NB4 (cell line): ENCODE data around the gene CDK13.

ENCODE experiments used
- DNase-seq: peaks from one replicate; pipeline ENCODE4 v3.0.0; 2010; ENCODE audit warnings: low read depth
- H3K4me3 ChIP-seq: one replicate; pipeline ENCODE4 v1.5.1; 2011; ENCODE audit warnings: mild to moderate bottlenecking, low read depth, low read length, moderate library complexity
- CTCF ChIP-seq: IDR thresholded peaks from one replicate; pipeline ENCODE4 v1.5.1; 2012; ENCODE audit warnings: low read depth, low read length
- MAX ChIP-seq: IDR thresholded peaks from 2 replicates; pipeline ENCODE4 v1.6.1; 2011; ENCODE audit warnings: low read depth, low read length
- MYC ChIP-seq: IDR thresholded peaks from 2 replicates; pipeline ENCODE4 v1.6.1; 2011; ENCODE audit warnings: low read depth, low read length
- POLR2A ChIP-seq: IDR thresholded peaks from 2 replicates; pipeline ENCODE4 v1.6.1; 2011; ENCODE audit warnings: mild to moderate bottlenecking; ENCODE audit not compliant: insufficient read length; ENCODE audit errors: extremely low read depth

The CDK13 gene

GRCh38 chr7:39923091-39923490, 27.0 kb upstream of the CDK13 start:
- TF ChIP-seq CTCF, result no peak
- no peak for TF ChIP-seq MYC
- TF ChIP-seq POLR2A, result no peak
- TF ChIP-seq MAX, result no peak
- no peak for DNase-seq
- no peak overlapping the region for H3K4me3 ChIP-seq

DNA sequence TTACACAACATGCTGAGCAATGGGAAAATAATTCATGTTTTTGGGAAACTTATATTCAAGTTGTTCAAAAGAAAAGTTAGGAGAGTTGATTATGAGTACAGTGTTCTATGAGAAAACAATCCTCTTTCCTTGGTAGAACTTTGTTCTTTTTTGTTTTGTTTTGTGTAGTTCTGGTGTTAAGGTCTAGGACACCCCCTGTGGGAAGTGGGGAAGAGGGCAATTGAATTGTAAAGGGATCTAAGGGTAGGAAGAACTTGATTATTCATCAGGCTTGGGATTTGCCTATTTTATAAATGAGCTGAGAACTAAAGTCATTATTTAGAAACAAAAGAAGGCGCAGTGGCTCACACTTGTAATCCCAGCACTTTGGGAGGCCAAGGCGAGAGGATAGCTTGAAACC, 25.9 kb upstream of the CDK13 start:
- TF ChIP-seq MYC (no peak), CTCF (no peak)
- DNase-seq, result no peak
- H3K4me3 ChIP-seq, result no peak overlapping the region

DNA sequence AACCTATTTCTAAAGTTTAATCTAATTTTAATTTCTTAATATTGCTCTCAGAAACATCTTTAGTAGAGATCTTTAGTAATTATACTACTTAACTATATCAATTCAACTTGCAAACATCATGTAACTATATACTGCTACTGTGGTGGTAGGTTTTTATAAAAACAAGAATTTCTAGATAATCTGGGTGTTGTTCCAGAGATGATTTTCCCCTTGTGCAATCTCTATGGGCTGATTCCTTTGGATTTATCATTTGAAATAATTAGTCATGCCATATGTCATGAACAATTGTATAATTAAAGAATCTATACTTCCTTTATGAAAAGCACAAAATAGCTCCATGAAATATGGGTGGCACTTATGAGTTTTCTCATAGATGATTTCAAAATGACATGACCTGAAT, 23.9 kb upstream of the CDK13 start:
- TF ChIP-seq CTCF, result no peak
- no peak for TF ChIP-seq POLR2A
- no peak for TF ChIP-seq MAX
- TF ChIP-seq MYC, result no peak
- H3K4me3 ChIP-seq, result no peak overlapping the region

GRCh38 chr7:39927018-39927417, 23.0 kb upstream of the CDK13 start:
- TF ChIP-seq POLR2A (no peak), MAX (no peak), MYC (no peak), CTCF (no peak)
- no peak for DNase-seq
- no peak overlapping the region for H3K4me3 ChIP-seq

More for the DNA sequence above, 23.9 kb upstream of the CDK13 start:
- no peak for DNase-seq

DNA sequence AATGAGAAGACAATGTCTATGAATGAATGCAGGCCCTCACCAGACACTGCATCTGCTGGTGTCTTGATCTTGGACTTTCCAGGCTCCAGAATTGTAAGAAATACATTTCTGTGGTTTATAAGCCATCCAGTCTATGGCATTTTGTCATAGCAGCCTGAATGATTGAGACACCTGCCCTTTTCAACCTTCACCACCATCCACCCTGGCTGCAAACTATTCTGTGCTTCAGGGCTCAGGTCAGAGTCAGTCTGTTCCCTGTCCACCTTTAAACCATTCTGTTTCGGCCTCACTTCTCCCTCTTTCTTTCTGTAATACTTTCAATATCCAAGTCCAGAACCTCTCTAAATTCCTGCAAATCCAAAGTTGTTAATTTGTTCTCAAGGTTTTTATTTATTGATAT, 15.9 kb upstream of the CDK13 start:
- DNase-seq, result no peak

More for the DNA sequence above, 15.9 kb upstream of the CDK13 start:
- no peak for TF ChIP-seq MAX
- no peak for TF ChIP-seq POLR2A
- TF ChIP-seq MYC, result no peak
- TF ChIP-seq CTCF, result no peak
- H3K4me3 ChIP-seq, result no peak overlapping the region
